22Rv1 (cell line): Measurements from ENCODE around the gene ANLN.
"Not testable (repeated sequence)": the region's sequence is repeated elsewhere in the genome, so short reads cannot be mapped to it uniquely, and the experiment has no call there.

Experiments
- CTCF ChIP-seq: fragments of 450-650 bp; IDR thresholded peaks from 2 replicates; pipeline ENCODE4 v1.5.1; 2017; ENCODE audit warnings: mild to moderate bottlenecking
- ZFX ChIP-seq: fragments of 450-650 bp; IDR thresholded peaks from 2 replicates; pipeline ENCODE4 v1.6.1; 2017; ENCODE audit warnings: antibody characterized with exemption, borderline replicate concordance

GRCh38 chr7:36383284-36383683 is 6.4 kb upstream of the ANLN start:
- TF ChIP-seq CTCF, ZFX: not testable (repeated sequence)
